AG20443 (cell line): Measurements from ENCODE around the gene GPR183.
"Not testable (repeated sequence)": the region's sequence is repeated elsewhere in the genome, so short reads cannot be mapped to it uniquely, and the experiment has no call there.

Experiments
- DNase-seq: peaks from one replicate; pipeline ENCODE4 v3.0.0; 2012; ENCODE audit warnings: low spot score, mixed read lengths

Gene GPR183

GRCh38 chr13:99269627-99270241 lies 37.5 kb downstream of the GPR183 start:
- peak; percentile 59 for DNase-seq

- DNase-seq = no peak
These were observed 38.4 kb downstream of the GPR183 start for GRCh38 chr13:99268822-99269221.

- no peak for DNase-seq
These were observed 39.3 kb downstream of the GPR183 start for GRCh38 chr13:99267927-99268326.

GRCh38 chr13:99266827-99267226 lies 40.4 kb downstream of the GPR183 start:
- no peak for DNase-seq

- peak; percentile 58 for DNase-seq
These were observed 41.3 kb downstream of the GPR183 start for GRCh38 chr13:99265821-99266426.

- no peak for DNase-seq
These were observed 41.9 kb downstream of the GPR183 start for GRCh38 chr13:99265162-99265800.

- DNase-seq = no peak
These were observed 43.1 kb downstream of the GPR183 start for GRCh38 chr13:99264051-99264450.

GRCh38 chr13:99263126-99263785 lies 43.9 kb downstream of the GPR183 start:
- DNase-seq = no peak

GRCh38 chr13:99261059-99261458 lies 46.1 kb downstream of the GPR183 start:
- no peak for DNase-seq

GRCh38 chr13:99260216-99260615 lies 47.0 kb downstream of the GPR183 start:
- peak; percentile 22 for DNase-seq

GRCh38 chr13:99258946-99259345 lies 48.3 kb downstream of the GPR183 start:
- no peak for DNase-seq

GRCh38 chr13:99258210-99258860 lies 48.9 kb downstream of the GPR183 start, which contains the start of gene GPR18:
Gene GPR18 (minus strand): TSS chr13:99258379. CDS start chr13:99255872, 2,507 bp downstream.
- no peak for DNase-seq

- DNase-seq = no peak
These were observed 49.9 kb downstream of the GPR183 start for GRCh38 chr13:99257291-99257690.

- peak; percentile 61 for DNase-seq
These were observed 50.5 kb downstream of the GPR183 start for GRCh38 chr13:99256709-99257108.

GRCh38 chr13:99256283-99256682 lies 50.9 kb downstream of the GPR183 start:
- no peak for DNase-seq

- DNase-seq = no peak
These were observed 51.9 kb downstream of the GPR183 start for GRCh38 chr13:99255271-99255670.

GRCh38 chr13:99254830-99255229 lies 52.4 kb downstream of the GPR183 start:
- no peak for DNase-seq

- DNase-seq = no peak
These were observed 55.3 kb downstream of the GPR183 start for GRCh38 chr13:99251921-99252320.

- DNase-seq = no peak
These were observed 56.0 kb downstream of the GPR183 start for GRCh38 chr13:99250982-99251825.

GRCh38 chr13:99249606-99250005 lies 57.6 kb downstream of the GPR183 start:
- not testable (repeated sequence) for DNase-seq

- DNase-seq = not testable (repeated sequence)
These were observed 58.0 kb downstream of the GPR183 start for GRCh38 chr13:99249178-99249577.
